ENCODE measurements around the gene TBCD. TPM values are rescaled to one million over a fixed set of nuclear protein-coding genes. Genes with fewer than 3 reads are reported as not detected.
A peak's percentile ranks its signal among the peaks of the same experiment; 100 is the strongest.

The TBCD gene
- total RNA-seq, 3 donors from 2014 or later: 63.5 to 76.7 (median 66.1) TPM

DNA sequence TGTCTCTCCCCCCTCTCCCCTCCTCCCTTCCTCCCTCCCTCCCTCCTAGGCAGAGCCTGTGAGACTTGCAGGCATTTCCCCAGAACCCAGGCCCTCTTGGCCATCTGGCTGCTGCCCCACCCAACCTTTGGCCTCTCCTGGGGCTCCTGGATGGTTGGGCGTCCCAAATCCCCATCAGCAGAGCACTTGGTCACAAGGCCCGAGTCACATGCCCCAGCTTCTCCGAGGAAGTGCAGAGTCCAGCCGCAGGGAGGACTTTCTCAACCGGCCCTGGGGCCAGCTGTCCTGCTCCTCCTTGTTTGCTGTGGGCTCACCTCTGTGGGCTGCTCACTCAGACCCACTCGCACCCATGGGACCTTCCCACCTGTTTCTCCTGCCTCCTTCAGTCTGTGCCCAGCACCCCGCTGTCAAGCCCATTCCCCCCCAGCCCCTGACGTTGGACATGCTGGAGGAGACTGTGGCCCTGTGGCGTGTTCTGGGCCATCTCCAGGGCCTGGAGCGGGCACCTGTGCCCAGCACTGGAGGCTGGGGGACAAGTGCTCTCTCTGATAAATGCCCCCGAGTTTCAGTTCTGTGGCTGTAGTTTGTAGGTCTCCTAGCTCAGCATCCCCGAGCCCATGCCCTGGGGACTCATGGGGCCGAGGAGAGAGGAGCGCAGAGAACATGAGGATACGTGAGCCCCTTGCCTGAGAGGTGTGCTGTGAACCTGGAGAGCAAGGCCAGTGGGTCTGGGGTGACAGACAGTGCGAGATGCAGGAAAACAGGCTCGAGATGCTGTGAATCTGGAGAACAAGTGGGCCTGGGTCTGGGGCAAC, 130.2 kb downstream of the TBCD start:
- Mint-ChIP-seq H3K9me3 (no peaks in the 10 kb centered on the region), H3K36me3 (ENCODE audit: insufficient read depth) (peaks cover 14% of the 10 kb centered on the region), H3K4me3 (peak overlapping the region; percentile 76), H3K4me1 (ENCODE audit: low read depth) (peaks cover 82% of the 10 kb centered on the region), H3K27me3 (ENCODE audit: low read depth) (no peaks in the 10 kb centered on the region)
- ATAC-seq: no peak
- no peak for DNase-seq

DNA sequence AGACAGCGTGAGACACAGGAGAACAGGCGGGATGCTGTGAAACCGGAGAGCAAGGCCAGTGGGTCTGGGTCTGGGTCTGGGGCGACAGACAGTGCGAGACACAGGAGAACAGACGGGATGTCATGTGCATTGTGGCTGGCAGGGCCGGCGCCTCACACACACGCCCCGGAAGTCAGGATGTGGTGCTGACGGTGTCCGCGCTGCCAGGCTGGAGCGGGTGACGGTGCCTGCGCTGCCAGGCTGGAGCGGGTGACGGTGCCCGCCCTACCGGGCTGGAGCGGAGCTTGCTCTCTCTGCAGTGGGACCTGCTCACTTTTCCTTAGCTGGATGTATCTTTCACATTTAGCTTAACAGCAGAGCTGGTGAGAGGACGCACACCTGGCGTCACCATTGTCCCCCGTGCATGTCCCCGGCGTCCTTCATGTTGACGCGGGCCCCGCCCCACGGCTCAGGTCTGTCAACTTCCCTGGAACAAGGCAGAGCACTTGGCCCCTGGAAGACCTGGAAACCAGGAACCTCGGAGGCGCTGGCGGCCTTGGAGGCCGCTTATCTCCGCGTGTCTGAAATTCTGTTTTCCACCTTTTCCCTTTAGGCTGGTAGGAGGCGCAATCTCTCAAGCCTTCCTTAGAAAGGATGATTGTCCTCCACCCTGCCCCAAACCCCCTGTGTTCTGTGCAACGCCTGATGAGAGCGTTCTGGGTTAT, 131.0 kb downstream of the TBCD start:
- H3K4me1 Mint-ChIP-seq (ENCODE audit: low read depth): peaks cover 83% of the 10 kb centered on the region
- peak overlapping the region; percentile 76 for H3K4me3 Mint-ChIP-seq
- H3K9me3 Mint-ChIP-seq: no peaks in the 10 kb centered on the region
- ATAC-seq (peak; percentile 93 to 96), DNase-seq (peak; percentile 72)
- H3K36me3 Mint-ChIP-seq (ENCODE audit: insufficient read depth): peaks cover 21% of the 10 kb centered on the region
- H3K27me3 Mint-ChIP-seq (ENCODE audit: low read depth): no peaks in the 10 kb centered on the region

DNA sequence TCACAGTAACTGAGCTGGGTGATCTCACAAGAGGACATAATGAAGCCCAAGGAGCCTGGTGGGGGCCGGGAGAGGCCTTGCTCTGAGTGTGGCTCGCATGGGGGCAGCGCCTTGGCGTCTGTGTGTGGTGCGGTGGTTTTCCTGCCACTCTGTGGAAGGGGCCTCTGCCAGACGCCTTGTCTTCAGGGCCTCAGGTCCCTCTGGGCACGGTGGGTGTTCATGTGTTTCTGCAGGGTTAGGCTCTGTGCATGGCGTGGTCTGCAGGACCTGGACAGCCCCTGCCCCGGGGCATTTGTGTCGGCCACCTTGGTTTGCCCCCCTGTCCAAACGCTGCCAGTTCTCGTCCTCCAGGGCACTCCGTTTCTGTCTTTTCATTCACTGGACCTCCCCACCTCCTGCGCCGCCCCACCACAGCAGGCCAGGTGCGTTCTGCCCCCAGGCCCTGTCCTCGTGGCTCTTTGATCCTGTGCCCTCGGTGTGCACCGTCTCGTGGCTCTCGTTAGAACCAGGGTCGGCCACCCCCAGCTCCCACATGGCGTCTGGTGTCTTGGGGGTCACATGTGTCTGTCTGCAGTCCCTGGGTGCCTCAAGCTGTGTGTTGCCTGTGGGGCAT, 131.7 kb downstream of the TBCD start:
- Mint-ChIP-seq H3K36me3 (ENCODE audit: insufficient read depth) (peaks cover 22% of the 10 kb centered on the region), H3K9me3 (no peaks in the 10 kb centered on the region), H3K4me1 (ENCODE audit: low read depth) (peaks cover 81% of the 10 kb centered on the region), H3K4me3 (peak overlapping the region; percentile 43), H3K27me3 (ENCODE audit: low read depth) (no peaks in the 10 kb centered on the region)
- ATAC-seq (no peak), DNase-seq (no peak)

DNA sequence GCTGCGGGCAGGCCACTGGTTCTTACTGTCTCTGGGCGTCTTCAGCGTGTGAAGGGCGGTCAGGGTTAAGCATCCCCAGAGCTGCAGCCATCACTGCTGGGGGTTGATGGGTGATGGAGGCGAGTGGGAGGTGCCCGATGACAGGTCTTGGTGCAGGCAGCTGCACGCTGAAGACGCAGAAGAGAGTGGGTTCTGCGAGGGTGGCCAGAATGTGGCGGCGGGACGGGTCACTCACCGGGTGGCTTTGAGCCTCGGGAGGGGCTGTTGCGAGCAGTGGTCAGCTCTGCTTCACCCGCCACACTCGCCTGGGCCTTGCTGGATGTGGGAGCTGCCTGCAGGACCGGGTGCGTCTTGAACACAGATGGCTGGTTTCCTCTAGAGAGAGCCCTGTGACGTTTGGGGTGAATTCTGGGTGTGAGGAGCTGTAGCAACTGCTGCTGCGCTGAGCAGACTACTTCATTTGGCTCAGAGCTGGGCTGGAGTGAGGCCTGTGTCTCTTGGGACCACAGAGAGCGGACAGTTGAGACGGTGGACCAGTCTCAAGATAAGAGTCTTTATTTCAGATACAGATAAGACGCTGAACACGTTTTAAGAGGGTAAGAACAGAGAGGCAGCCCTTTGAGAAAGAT, 132.6 kb downstream of the TBCD start:
- ATAC-seq (no peak), DNase-seq (no peak)
- Mint-ChIP-seq H3K36me3 (ENCODE audit: insufficient read depth) (peaks cover 17% of the 10 kb centered on the region), H3K27me3 (ENCODE audit: low read depth) (no peaks in the 10 kb centered on the region), H3K9me3 (no peaks in the 10 kb centered on the region), H3K4me3 (peak overlapping the region; percentile 48), H3K4me1 (ENCODE audit: low read depth) (peaks cover 72% of the 10 kb centered on the region)

DNA sequence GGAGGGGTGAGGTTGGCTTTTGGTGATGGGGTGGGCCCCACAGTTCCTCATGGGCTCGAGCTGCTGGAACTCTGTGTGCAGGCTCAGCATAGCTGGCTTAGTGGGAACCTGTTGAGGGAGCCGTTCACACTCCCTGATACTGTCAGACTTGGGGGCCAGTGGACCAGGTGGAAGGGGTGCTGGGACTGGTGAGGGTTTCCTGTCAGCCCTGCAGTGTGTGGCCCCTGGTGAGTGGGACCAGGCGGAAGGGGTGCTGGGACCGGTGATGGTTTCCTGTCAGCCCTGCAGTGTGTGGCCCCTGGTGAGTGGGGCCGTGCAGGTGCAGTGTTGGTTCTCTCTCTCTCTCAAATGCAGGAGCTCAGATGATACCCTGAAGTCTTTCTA, 133.1 kb downstream of the TBCD start:
- no peak for DNase-seq
- peaks cover 12% of the 10 kb centered on the region for H3K36me3 Mint-ChIP-seq (ENCODE audit: insufficient read depth)
- H3K4me3 Mint-ChIP-seq: peak overlapping the region; percentile 48
- no peaks in the 10 kb centered on the region for H3K27me3 Mint-ChIP-seq (ENCODE audit: low read depth)
- H3K4me1 Mint-ChIP-seq (ENCODE audit: low read depth): peaks cover 67% of the 10 kb centered on the region
- ATAC-seq: peak; percentile 46 to 54
- no peaks in the 10 kb centered on the region for H3K9me3 Mint-ChIP-seq

DNA sequence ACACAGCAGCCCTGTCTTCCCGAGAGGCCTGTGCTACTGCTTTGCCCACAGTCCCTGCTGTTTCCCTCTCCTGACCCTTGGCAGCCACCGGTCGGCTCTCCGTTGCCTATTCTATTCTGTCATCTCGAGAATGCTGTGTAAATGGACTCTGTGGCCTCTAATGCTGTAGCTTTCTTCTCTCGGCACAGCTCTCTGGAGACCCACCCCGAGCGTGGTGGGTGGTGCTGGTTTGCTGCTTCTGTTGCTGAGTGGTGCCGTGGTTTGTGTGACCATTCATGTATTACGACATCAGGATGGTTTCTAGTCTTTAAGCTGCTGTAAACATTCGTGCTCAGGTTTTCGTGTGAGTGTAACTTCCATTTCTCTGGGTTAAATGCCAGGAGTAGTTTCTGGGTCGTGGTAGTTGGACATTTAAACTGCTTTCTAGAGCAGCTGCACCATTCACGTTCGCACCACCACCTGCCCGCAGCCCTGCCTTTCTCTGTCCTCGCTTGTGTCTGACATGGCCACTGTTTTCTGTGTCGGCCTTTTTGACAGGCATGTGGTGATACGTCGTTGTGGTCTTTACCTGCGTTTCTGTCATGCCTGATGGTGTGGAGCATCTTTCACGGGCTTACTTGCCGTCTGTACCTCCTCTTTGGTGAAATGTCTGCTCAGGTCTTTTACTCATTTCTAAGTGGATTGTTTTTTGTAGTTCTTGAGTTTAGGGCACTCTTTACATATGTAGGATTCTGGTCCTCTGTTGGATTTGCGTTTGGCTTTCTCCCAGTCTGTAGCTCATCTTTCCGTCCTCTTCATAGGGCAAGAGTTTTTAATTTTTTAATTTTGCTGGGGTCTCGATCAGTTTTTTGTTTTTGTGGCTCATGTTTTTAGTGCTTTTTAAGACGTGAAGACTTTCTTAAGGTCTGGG, 135.6 kb downstream of the TBCD start:
- Mint-ChIP-seq H3K27me3 (ENCODE audit: low read depth) (no peaks in the 10 kb centered on the region), H3K36me3 (ENCODE audit: insufficient read depth) (peaks cover 13% of the 10 kb centered on the region), H3K4me1 (ENCODE audit: low read depth) (peaks cover 57% of the 10 kb centered on the region), H3K4me3 (no peak overlapping the region), H3K9me3 (no peaks in the 10 kb centered on the region)
- ATAC-seq (no peak), DNase-seq (no peak)

DNA sequence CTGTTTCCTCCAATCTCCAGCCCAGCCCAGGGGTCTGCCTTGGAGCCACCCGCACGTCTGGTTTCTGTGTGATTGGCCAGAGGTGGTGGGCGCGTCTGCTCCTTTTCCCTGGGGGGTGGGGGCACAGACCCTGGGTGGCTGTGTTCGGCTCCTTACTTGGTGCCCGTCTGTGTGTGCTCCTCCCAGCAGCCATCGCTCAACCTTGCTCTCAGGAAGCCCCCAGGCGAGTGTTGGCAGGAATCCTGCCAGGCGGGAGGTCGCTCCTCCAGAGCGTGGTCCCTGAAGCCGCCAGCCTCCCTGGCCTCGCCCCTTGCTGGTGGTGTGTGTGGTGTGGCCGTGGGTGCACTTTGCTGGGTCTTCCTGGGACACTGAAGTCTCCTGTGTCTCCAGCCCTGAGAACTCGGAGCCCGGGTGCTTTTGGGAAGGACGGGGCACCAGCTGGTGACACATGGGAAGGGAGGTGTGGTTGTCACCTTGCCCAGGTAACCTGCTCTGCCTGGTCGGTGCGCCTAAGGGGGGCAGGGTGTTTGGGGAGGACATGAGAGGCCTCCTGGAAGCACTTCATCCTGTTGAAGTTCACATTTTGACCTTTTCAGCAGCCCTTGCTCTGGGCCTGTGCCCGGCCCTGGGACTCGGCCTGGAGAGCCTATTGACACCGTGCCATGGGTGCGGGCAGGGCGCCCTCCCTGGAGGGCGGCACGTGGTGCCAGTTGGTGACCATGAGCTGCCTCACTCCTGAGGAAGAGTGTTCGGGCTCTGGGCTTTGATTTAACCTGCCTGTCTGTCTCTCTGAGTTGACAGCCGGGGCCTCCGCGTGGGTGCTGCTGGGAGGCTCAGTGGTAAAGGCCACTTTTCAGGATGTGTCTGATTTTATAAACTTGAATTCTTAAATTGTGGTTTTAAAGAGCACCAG, 137.0 kb downstream of the TBCD start:
- Mint-ChIP-seq H3K36me3 (ENCODE audit: insufficient read depth) (peaks cover 13% of the 10 kb centered on the region), H3K4me1 (ENCODE audit: low read depth) (peaks cover 57% of the 10 kb centered on the region), H3K4me3 (no peak overlapping the region), H3K27me3 (ENCODE audit: low read depth) (no peaks in the 10 kb centered on the region), H3K9me3 (no peaks in the 10 kb centered on the region)
- DNase-seq (no peak), ATAC-seq (no peak)

DNA sequence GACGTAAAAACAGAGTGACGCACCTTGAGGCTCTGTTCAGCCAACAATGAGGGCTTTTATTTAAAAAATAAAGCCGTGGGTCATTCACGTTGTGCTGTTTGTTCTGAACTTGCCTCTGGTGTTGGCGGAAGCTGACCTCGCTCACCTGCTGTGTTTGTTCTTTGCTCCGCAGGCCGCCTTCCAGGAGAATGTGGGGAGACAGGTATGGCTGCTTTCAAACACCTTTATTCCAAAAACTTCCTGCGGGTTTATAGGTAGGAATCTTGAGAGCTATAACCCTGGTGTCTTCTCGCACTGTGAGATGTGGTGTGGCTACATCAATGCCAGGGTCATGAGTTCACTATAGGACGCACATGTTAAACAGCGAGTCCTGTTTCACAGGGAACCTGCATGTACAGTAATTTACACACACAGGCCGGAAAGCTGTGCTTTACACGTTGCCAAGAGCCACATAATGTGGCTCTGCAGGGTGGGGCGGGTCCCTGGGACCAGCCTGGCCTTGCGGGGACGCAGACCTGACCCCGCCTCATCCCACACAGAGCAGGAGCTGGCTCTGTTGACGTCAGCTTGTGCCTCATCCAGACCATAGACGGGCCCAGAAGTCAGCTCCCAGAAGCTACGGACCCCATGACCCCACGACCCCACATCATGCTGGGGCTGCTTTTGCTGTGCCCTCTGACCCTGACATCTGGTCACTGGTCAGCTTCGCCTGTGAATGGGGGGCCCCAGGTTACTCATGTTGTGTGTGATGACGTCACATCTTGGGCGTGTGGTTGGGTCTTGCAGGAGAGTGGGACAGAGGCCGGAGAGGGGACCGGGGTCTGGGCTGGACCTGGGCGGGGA, 137.9 kb downstream of the TBCD start:
- ATAC-seq: no peak
- Mint-ChIP-seq H3K36me3 (ENCODE audit: insufficient read depth) (peaks cover 17% of the 10 kb centered on the region), H3K4me3 (no peak overlapping the region), H3K4me1 (ENCODE audit: low read depth) (peaks cover 55% of the 10 kb centered on the region), H3K9me3 (no peaks in the 10 kb centered on the region), H3K27me3 (ENCODE audit: low read depth) (no peaks in the 10 kb centered on the region)
- no peak for DNase-seq

DNA sequence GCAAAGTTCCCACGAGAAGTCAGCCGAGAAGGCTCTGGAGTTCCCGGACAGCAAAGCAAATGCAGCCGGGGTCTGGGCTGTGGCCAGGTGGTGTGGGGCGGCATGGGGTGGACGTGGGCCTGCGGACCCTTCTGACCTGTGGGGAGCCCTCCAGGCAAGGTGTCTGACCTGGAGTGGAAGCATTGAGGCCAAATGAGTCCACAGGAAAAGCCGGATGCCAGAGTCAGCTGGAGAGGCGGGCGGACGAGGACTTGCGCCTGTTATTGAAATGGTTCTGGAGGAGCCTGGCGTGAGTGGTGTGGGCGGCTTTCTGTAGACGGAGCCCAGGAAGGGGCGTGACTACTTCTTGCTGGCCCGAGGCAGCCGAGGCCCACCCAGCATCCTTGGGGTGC, 138.5 kb downstream of the TBCD start:
- H3K27me3 Mint-ChIP-seq (ENCODE audit: low read depth): no peaks in the 10 kb centered on the region
- DNase-seq (no peak), ATAC-seq (no peak)
- peaks cover 51% of the 10 kb centered on the region for H3K4me1 Mint-ChIP-seq (ENCODE audit: low read depth)
- peaks cover 22% of the 10 kb centered on the region for H3K36me3 Mint-ChIP-seq (ENCODE audit: insufficient read depth)
- H3K9me3 Mint-ChIP-seq: no peaks in the 10 kb centered on the region
- no peak overlapping the region for H3K4me3 Mint-ChIP-seq

DNA sequence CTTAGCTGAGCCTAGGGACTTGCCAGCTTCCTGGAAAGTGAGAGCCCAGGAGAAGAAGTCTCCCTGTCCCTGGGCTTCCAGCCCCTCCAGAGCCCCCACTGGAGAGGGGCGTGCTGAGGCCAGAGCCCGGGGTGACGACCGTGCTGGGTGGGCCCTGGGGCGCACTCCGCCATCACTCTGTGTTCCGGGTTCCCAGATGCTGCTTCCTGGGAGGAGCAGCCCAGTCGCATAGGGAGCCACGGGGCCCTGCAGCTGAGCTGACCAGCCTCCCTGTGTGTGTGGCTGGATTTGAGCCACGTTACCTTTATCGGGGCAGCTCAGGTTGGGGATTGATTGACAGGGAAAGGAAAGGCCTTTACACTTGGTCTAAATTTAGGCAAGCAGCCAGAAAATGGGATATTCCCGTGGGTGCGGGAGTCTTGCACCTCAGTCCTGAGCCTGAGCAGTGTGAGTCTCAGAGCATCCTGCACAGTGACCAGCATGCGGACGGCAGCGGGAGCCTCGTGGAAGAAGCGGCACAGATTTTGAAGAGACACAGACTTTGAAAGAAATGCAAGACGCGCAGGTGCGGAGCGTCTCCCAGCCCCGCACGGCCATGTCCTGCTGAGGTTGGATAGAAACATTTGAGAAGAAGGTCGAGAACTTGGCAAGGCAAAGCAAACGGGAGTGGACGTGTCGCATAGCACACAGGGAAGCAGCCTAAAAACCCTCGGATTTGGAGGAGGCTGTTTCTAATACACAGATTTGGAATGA, 139.2 kb downstream of the TBCD start:
- ATAC-seq (no peak), DNase-seq (no peak)
- H3K4me3 Mint-ChIP-seq: no peak overlapping the region
- no peaks in the 10 kb centered on the region for H3K9me3 Mint-ChIP-seq
- peaks cover 23% of the 10 kb centered on the region for H3K36me3 Mint-ChIP-seq (ENCODE audit: insufficient read depth)
- peaks cover 46% of the 10 kb centered on the region for H3K4me1 Mint-ChIP-seq (ENCODE audit: low read depth)
- H3K27me3 Mint-ChIP-seq (ENCODE audit: low read depth): no peaks in the 10 kb centered on the region

DNA sequence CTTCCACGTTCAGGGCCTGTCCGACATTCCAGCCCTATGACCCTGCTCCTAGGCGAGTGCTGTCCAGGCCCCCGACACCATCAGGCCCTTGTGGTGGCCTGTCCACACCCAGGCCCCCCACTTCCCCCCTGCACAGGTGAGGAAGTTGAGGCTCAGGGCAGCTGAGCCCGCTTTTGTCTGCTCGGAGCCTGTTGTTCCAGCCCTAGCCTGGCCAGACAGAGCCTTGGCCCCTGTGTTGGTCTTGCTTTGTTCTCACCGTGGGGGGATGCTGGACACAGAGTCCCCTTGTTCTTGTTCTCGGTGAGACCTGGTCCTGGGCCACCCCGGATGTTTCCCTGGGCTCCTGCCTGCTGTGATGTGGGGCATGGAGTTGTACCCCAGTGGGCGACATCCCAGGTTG, 140.0 kb downstream of the TBCD start:
- peaks cover 21% of the 10 kb centered on the region for H3K36me3 Mint-ChIP-seq (ENCODE audit: insufficient read depth)
- no peaks in the 10 kb centered on the region for H3K9me3 Mint-ChIP-seq
- H3K27me3 Mint-ChIP-seq (ENCODE audit: low read depth): no peaks in the 10 kb centered on the region
- no peak overlapping the region for H3K4me3 Mint-ChIP-seq
- no peak for ATAC-seq
- no peak for DNase-seq
- H3K4me1 Mint-ChIP-seq (ENCODE audit: low read depth): peaks cover 45% of the 10 kb centered on the region

All from activated T-cell treated with anti-CD3 and anti-CD28 coated beads, Interleukin-2, amount 50 U/mL, for 4 hours (primary cell).